Activated T-cell treated with anti-CD3 and anti-CD28 coated beads, Interleukin-2, amount 50 U/mL, for 1 hour (primary cell): ENCODE data around the gene ZNF451.

Source experiments
- DNase-seq: peaks from one replicate; pipeline ENCODE4 v3.0.0-alpha.2; 2020

ZNF451 gene

DNA sequence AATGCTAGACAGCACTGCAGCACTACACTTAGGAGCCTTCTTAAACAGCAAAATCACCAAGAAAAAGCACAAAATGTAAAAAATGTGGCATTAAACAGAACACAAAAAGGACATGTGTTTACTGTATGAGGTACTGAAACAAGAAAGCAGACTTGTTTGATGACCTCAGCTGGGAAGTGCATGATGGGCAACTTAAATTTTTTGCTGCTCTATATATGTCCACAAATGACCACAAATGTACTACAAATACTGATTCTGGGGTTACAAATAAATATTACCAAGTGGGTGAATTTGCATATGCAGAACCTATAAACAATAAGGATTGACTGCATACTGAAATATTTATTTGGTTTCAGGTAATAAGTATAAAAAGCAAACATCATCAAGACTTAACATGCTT, 119.0 kb downstream of the ZNF451 start:
- no peak for DNase-seq

DNA sequence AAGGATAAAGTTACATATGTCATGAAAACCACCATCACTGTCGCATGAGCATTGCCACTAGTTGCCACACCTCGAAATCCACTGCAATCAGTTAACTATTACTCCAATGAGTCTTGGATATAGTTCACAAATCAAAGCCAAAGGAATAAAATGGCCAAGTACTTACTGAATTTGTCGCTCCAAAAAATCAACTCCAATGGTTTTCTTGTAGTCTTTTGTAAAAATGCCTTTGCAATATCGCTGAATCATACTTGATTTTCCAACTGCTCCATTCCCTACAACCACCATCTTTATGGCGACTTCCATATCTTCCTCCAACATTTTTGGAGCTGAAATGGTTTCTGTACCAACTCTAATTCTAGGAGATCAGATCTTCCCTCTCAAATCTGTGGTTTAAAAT, 120.1 kb downstream of the ZNF451 start:
- no peak for DNase-seq

- DNase-seq: no peak
Observed at GRCh38 chr6:57215260-57215659, 125.3 kb downstream of the ZNF451 start.

GRCh38 chr6:57216235-57217101, 126.5 kb downstream of the ZNF451 start:
- no peak for DNase-seq

GRCh38 chr6:57217270-57217669, 127.3 kb downstream of the ZNF451 start:
- DNase-seq: no peak
